A549 (cell line): Measurements from ENCODE around the gene MS4A5. TPM values are rescaled to one million over a fixed set of nuclear protein-coding genes. Genes with fewer than 3 reads are reported as not detected.

Source experiments
- ATAC-seq, 2 experiments: fragments of 200-7000 bp in 1 of 2; fragments of >200 bp in 1 of 2; cut with Nextera tagmentation in 1 of 2; cut with Tn5 transposase in 1 of 2; 3 replicates each; pipeline versions ENCODE4 v1.8.0 to v1.9.1; 2018 to 2020; ENCODE audit warnings: mild to moderate bottlenecking in 1 of 2, moderate library complexity in 1 of 2
- CTCF ChIA-PET: fragments of 300-600 bp; sonication (Branson Sonifier 250); formaldehyde crosslinking; extraction: SDS; loops from one replicate; lab custom pipeline; 2021; ENCODE audit warnings: antibody characterized with exemption, inconsistent platforms; lab: Yijun Ruan, JAX
- POLR2A ChIA-PET: fragments of 350-600 bp; formaldehyde crosslinking; extraction: SDS; loops from one replicate; lab custom pipeline; 2021; ENCODE audit warnings: antibody characterized with exemption, inconsistent platforms; lab: Yijun Ruan, JAX
- DNase-seq, 2 experiments: peaks; one replicate each; pipeline versions ENCODE4 v3.0.0 to v3.0.0-alpha.2; 2011 to 2016; ENCODE audit warnings: low read depth in 1 of 2, low spot score in 1 of 2
- FAIRE-seq: peaks from 2 replicates; lab custom pipeline; 2011; peaks lifted over from hg19 to GRCh38; lab: Jason Lieb, UNC
- H3K27ac ChIP-seq, 2 experiments: fragments of >200 bp; sonication (Bioruptor Twin); formaldehyde crosslinking; 3 replicates each; pipeline ENCODE4 v1.5.1; 2016 to 2017
- H3K4me1 ChIP-seq: fragments of >200 bp; sonication (Bioruptor Twin); formaldehyde crosslinking; 3 replicates; pipeline ENCODE4 v1.6.1; 2016
- H3K4me2 ChIP-seq: fragments of >200 bp; sonication (Bioruptor Twin); formaldehyde crosslinking; 3 replicates; pipeline ENCODE4 v1.6.1; 2016
- H3K4me3 ChIP-seq: fragments of >200 bp; sonication (Bioruptor Twin); formaldehyde crosslinking; 3 replicates; pipeline ENCODE4 v1.5.1; 2016
- H3K9me3 ChIP-seq: fragments of >200 bp; sonication (Bioruptor Twin); formaldehyde crosslinking; 3 replicates; pipeline ENCODE4 v1.6.1; 2016
- CEBPB ChIP-seq, 2 experiments: fragments of >200 bp in 1 of 2; sonication (Bioruptor Twin) in 1 of 2; formaldehyde crosslinking in 1 of 2; IDR thresholded peaks; 2 replicates each; pipeline ENCODE4 v1.6.1; 2012 to 2016
- CHD2 ChIP-seq: fragments of 150-350 bp; IDR thresholded peaks from 2 replicates; pipeline ENCODE4 v1.6.1; 2014; ENCODE audit warnings: low read length; ENCODE audit not compliant: partially characterized antibody
- CHD4 ChIP-seq: fragments of 200-600 bp; sonication (generic); IDR thresholded peaks from 2 replicates; pipeline ENCODE4 v1.6.1; 2016; ENCODE audit warnings: antibody characterized with exemption, mild to moderate bottlenecking, borderline replicate concordance
- EP300 ChIP-seq, 2 experiments: fragments of >200 bp; sonication (Bioruptor Twin); formaldehyde crosslinking; IDR thresholded peaks; 2 replicates in 1 of 2; 3 replicates in 1 of 2; pipeline ENCODE4 v1.6.1; 2016 to 2017
- ESRRA ChIP-seq: fragments of 150-350 bp; IDR thresholded peaks from 2 replicates; pipeline ENCODE4 v1.6.1; 2014; ENCODE audit warnings: mild to moderate bottlenecking, low read length, borderline replicate concordance
- FOSB ChIP-seq: fragments of 250-450 bp; sonication (Bioruptor Pico); IDR thresholded peaks from 2 replicates; pipeline ENCODE4 v1.5.0; 2020; ENCODE audit warnings: mild to moderate bottlenecking, moderate library complexity
- FOXS1 ChIP-seq: fragments of 250-450 bp; sonication (Bioruptor Pico); IDR thresholded peaks from 2 replicates; pipeline ENCODE4 v1.5.0; 2020; ENCODE audit warnings: mild to moderate bottlenecking, moderate library complexity
- GATA3 ChIP-seq: IDR thresholded peaks from 2 replicates; pipeline ENCODE4 v1.6.1; 2012; ENCODE audit warnings: borderline replicate concordance
- KDM5A ChIP-seq: fragments of 200-600 bp; sonication (generic); IDR thresholded peaks from 2 replicates; pipeline ENCODE4 v1.6.1; 2016; ENCODE audit warnings: antibody characterized with exemption, mild to moderate bottlenecking
- MAZ ChIP-seq: fragments of 150-350 bp; IDR thresholded peaks from 2 replicates; pipeline ENCODE4 v1.6.1; 2014; ENCODE audit warnings: antibody characterized with exemption, low read depth, low read length, borderline replicate concordance
- MYC ChIP-seq: IDR thresholded peaks from 2 replicates; pipeline ENCODE4 v1.6.1; 2012; ENCODE audit warnings: mild to moderate bottlenecking, inconsistent platforms, low read length, improper control_type of control experiment, borderline replicate concordance
- PHF8 ChIP-seq: fragments of 200-600 bp; sonication (generic); IDR thresholded peaks from 2 replicates; pipeline ENCODE4 v1.6.1; 2016; ENCODE audit warnings: low read depth, mild to moderate bottlenecking, antibody characterized with exemption, moderate library complexity, borderline replicate concordance
- POLR2AphosphoS2 ChIP-seq: conservative IDR thresholded peaks from 2 replicates; pipeline ENCODE4 v1.6.1; 2012; ENCODE audit warnings: low read length, improper control_type of control experiment, inconsistent platforms
- RARB ChIP-seq: fragments of 250-450 bp; sonication (Bioruptor Pico); IDR thresholded peaks from 2 replicates; pipeline ENCODE4 v1.8.0; 2021; ENCODE audit warnings: mild to moderate bottlenecking, moderate library complexity
- SMC3 ChIP-seq: fragments of >200 bp; sonication (Bioruptor Twin); formaldehyde crosslinking; IDR thresholded peaks from 3 replicates; pipeline ENCODE4 v1.6.1; 2018; ENCODE audit warnings: inconsistent platforms
- ZC3H11A ChIP-seq: fragments of 450-650 bp; IDR thresholded peaks from 2 replicates; pipeline ENCODE4 v1.6.1; 2014; ENCODE audit warnings: antibody characterized with exemption, mild to moderate bottlenecking
- ZFP36 ChIP-seq: fragments of 450-650 bp; IDR thresholded peaks from 2 replicates; pipeline ENCODE4 v1.6.1; 2014; ENCODE audit warnings: borderline replicate concordance; ENCODE audit not compliant: partially characterized antibody
- WGBS: methylation state at CpG from one replicate; pipeline ENCODE4 v1.1.6; 2017; ENCODE audit errors: missing lambda C conversion rate; 5-methylcytosine and 5-hydroxymethylcytosine counted together
- polyA plus RNA-seq, 4 experiments: library from polyadenylated mRNA; depleted of rRNA in 3 of 4; stranded (reverse); fragments of >200 nt; fragmentation: RNase III in 1 of 4; extraction: RNeasy Plus Mini Kit Qiagen cat#74134 plus additional on column Dnase treatment in 1 of 4; gene quantifications; 2 replicates in 3 of 4; 3 replicates in 1 of 4; pipeline ENCODE4 v1.2.3, GENCODE V29; 2011 to 2017
- TF ChIP-seq, protein P1 (sequence below): IDR thresholded peaks from 2 replicates; pipeline ENCODE4 v1.6.1; 2012; ENCODE audit warnings: low read depth, borderline replicate concordance
- TF ChIP-seq, protein P2 (sequence below): IDR thresholded peaks from 2 replicates; pipeline ENCODE4 v1.6.1; 2012
- TF ChIP-seq, protein P3 (sequence below): fragments of >200 bp; sonication (Bioruptor Twin); formaldehyde crosslinking; IDR thresholded peaks from 3 replicates; pipeline ENCODE4 v1.6.1; 2016
- TF ChIP-seq, protein P4 (sequence below): IDR thresholded peaks from 2 replicates; pipeline ENCODE4 v1.6.1; 2012
- TF ChIP-seq, protein P5 (sequence below): fragments of 150-350 bp; IDR thresholded peaks from 2 replicates; pipeline ENCODE4 v1.6.1; 2014; ENCODE audit warnings: low read depth, mild to moderate bottlenecking, low read length
- TF ChIP-seq, protein P6 (sequence below): fragments of 250-450 bp; sonication (Bioruptor Pico); IDR thresholded peaks from 2 replicates; pipeline ENCODE4 v1.5.0; 2020; ENCODE audit warnings: low read depth, mild to moderate bottlenecking, moderate library complexity

Gene MS4A5
- polyA plus RNA-seq, 2 of the 4 experiments (the other 2 are of a cell fraction) = not detected

DNA sequence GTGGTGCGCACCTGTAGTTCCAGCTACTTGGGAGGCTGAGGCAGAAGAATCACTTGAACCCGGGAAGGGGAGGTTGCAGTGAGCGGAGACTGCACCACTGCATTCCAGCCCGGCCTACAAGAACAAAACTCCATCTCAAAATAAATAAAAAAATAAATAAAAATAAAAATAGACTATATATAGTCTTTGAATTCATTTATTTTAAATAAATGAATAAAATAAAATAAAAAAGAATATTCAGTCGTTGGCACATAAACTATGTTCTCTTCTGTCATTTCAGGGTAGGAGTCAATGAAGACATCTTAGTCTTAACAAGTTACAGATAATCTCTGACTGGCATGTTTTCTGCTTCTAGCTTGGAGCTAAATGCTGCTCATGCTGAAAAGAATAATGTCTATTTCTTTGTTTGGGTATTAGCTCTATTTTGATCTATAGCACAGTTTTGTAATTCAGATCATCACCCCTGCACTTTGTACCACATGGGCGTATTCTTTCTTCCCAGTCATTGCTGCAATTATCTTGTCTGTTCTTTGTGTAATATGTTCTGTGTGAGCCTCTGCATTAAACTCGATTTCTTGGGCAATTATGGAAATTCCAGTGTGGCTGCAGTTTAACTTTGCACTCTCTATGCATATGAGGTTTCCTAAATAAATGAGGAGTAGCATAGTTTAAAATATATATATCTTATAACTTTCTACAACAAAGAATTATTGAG, 34.5 kb upstream of the MS4A5 start (continued):
- TF ChIP-seq, protein P1, sequence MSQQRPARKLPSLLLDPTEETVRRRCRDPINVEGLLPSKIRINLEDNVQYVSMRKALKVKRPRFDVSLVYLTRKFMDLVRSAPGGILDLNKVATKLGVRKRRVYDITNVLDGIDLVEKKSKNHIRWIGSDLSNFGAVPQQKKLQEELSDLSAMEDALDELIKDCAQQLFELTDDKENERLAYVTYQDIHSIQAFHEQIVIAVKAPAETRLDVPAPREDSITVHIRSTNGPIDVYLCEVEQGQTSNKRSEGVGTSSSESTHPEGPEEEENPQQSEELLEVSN = no peak
- TF ChIP-seq SMC3 (no peak), ZC3H11A (no peak), CHD2 (no peak), EP300 (IDR thresholded peaks at IDR 0.05) (no peak), FOXS1 (CRISPR knock-in tag) (no peak), ZFP36 (no peak), MYC (no peak)
- TF ChIP-seq, protein P2, sequence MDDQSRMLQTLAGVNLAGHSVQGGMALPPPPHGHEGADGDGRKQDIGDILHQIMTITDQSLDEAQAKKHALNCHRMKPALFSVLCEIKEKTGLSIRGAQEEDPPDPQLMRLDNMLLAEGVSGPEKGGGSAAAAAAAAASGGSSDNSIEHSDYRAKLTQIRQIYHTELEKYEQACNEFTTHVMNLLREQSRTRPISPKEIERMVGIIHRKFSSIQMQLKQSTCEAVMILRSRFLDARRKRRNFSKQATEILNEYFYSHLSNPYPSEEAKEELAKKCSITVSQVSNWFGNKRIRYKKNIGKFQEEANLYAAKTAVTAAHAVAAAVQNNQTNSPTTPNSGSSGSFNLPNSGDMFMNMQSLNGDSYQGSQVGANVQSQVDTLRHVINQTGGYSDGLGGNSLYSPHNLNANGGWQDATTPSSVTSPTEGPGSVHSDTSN = no peak

DNA sequence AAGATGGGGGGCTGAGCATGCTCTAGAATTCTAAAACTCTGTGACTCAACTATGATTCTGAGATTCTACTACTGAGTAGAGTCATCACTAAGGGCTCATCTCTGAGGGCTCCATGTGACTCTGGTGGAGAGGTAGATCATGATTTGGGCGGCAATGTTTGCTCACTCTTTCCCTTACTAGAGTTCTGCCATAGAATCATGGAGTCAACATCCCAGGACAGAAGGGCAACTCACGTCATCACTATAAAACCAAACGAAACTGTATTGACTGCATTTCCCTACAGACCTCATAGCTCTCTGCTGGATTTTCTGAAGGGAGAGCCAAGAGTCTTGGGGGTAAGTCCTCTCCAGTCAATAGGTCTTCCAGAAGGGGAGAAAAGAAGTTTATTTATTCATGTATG, 33.0 kb upstream of the MS4A5 start, which contains the start of gene MS4A14:
MS4A14 (plus strand) TSS at position 78 of the 400 bp plus-strand sequence; CDS start at position 198, 120 bp downstream.
- H3K27ac ChIP-seq = no peak within 1 kb of the TSS
- WGBS = 0% methylated on average over 3 of the region's 3 CpGs
- POLR2A ChIA-PET = no interaction called here
- H3K4me1 ChIP-seq = no peaks in the 10 kb centered on the region
- DNase-seq (no peak), ATAC-seq (no peak), FAIRE-seq (no peak)
- H3K4me3 ChIP-seq = no peak within 1 kb of the TSS
- CTCF ChIA-PET = no interaction called here
- no peak within 1 kb of the TSS for H3K4me2 ChIP-seq
- H3K9me3 ChIP-seq = no peaks in the 10 kb centered on the region
- TF ChIP-seq, protein P3, sequence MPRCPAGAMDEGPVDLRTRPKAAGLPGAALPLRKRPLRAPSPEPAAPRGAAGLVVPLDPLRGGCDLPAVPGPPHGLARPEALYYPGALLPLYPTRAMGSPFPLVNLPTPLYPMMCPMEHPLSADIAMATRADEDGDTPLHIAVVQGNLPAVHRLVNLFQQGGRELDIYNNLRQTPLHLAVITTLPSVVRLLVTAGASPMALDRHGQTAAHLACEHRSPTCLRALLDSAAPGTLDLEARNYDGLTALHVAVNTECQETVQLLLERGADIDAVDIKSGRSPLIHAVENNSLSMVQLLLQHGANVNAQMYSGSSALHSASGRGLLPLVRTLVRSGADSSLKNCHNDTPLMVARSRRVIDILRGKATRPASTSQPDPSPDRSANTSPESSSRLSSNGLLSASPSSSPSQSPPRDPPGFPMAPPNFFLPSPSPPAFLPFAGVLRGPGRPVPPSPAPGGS = no peak
- TF ChIP-seq ZFP36 = no peak
- TF ChIP-seq, protein P4, sequence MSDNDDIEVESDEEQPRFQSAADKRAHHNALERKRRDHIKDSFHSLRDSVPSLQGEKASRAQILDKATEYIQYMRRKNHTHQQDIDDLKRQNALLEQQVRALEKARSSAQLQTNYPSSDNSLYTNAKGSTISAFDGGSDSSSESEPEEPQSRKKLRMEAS = no peak
- TF ChIP-seq POLR2AphosphoS2 = no peak
- TF ChIP-seq, protein P5, sequence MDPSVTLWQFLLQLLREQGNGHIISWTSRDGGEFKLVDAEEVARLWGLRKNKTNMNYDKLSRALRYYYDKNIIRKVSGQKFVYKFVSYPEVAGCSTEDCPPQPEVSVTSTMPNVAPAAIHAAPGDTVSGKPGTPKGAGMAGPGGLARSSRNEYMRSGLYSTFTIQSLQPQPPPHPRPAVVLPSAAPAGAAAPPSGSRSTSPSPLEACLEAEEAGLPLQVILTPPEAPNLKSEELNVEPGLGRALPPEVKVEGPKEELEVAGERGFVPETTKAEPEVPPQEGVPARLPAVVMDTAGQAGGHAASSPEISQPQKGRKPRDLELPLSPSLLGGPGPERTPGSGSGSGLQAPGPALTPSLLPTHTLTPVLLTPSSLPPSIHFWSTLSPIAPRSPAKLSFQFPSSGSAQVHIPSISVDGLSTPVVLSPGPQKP = no peak
- TF ChIP-seq CHD4 = no peak
- no peak for TF ChIP-seq PHF8
- TF ChIP-seq RARB (CRISPR knock-in tag) = no peak
- no peak for TF ChIP-seq GATA3
- TF ChIP-seq, protein P6, sequence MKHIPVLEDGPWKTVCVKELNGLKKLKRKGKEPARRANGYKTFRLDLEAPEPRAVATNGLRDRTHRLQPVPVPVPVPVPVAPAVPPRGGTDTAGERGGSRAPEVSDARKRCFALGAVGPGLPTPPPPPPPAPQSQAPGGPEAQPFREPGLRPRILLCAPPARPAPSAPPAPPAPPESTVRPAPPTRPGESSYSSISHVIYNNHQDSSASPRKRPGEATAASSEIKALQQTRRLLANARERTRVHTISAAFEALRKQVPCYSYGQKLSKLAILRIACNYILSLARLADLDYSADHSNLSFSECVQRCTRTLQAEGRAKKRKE = no peak

DNA sequence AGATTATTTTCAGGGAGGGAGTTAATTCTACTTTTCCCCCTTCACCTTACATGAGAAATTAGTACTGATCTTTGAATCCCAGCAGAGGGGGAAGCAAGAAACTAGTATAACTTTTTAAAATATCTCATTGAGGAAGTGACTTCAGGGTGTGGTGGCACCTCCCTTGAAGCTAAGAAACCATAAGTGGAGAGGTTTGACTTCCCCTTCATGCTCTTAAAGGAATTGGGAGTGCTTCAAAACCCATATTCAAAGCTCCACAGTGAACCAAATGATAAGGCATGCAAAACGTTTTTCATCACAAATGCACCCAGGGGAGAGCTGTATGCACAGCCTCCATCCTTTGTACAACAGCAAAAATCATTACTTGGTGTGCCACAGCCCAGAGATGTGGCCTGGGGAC, 32.6 kb upstream of the MS4A5 start:
- TF ChIP-seq, protein P2 = no peak
- TF ChIP-seq POLR2AphosphoS2 (no peak), ESRRA (no peak), KDM5A (no peak), MAZ (no peak), GATA3 (no peak), FOXS1 (CRISPR knock-in tag) (no peak), FOSB (CRISPR knock-in tag) (no peak), CEBPB (IDR thresholded peaks at IDR 0.05) (no peak), ZFP36 (no peak)
- TF ChIP-seq, protein P3 = no peak
- no peak overlapping the region for H3K27ac ChIP-seq
- DNase-seq (no peak), FAIRE-seq (no peak), ATAC-seq (no peak)
- H3K4me1 ChIP-seq = no peaks in the 10 kb centered on the region
- POLR2A ChIA-PET = no interaction called here
- 0% methylated on average over 1 of the region's 1 CpG for WGBS
- no peaks in the 10 kb centered on the region for H3K9me3 ChIP-seq
- H3K4me3 ChIP-seq = no peak overlapping the region
- H3K4me2 ChIP-seq = no peak overlapping the region
- CTCF ChIA-PET = no interaction called here
